Inflammatory macrophage treated with lipopolysaccharide for 4 hours (primary cell): ENCODE results near the gene BTC.
"Not testable (repeated sequence)": the region's sequence is repeated elsewhere in the genome, so short reads cannot be mapped to it uniquely, and the experiment has no call there.

ENCODE experiments used
- DNase-seq: peaks from one replicate; pipeline ENCODE4 v3.0.0-alpha.2; 2020

Gene BTC, protein sequence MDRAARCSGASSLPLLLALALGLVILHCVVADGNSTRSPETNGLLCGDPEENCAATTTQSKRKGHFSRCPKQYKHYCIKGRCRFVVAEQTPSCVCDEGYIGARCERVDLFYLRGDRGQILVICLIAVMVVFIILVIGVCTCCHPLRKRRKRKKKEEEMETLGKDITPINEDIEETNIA

GRCh38 chr4:74794382-74795010 is at the start of gene BTC:
BTC (minus strand) TSS chr4:74794523; CDS start chr4:74794325, 198 bp downstream.
- DNase-seq, result no peak

DNA sequence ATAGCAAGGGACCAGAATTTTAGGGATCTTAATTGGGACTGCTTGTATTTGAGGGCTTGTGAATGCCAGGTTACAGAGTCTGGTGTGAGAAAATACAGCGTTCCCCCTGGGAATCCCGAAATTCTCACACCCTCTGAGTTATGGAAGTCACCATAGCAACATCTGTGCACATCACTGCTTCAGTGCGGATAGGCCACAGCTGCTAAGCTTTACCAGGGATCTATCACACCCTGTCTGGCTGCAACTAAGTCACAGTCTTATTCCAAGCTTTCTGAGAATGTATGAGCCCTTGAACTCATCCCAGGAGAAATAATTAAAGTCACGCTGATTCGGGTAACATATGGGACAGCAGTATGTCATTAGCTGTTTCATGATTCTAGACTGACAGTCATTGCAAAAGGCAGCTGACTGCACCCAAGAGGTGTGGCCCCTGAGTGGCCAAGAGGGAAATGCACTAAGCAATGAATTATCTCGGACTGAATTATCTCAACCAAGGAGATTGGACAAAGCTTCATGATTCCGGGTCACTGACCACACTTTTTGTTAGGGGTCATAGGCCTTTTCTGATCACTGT is 46.7 kb upstream of the BTC start:
- DNase-seq, result no peak

DNA sequence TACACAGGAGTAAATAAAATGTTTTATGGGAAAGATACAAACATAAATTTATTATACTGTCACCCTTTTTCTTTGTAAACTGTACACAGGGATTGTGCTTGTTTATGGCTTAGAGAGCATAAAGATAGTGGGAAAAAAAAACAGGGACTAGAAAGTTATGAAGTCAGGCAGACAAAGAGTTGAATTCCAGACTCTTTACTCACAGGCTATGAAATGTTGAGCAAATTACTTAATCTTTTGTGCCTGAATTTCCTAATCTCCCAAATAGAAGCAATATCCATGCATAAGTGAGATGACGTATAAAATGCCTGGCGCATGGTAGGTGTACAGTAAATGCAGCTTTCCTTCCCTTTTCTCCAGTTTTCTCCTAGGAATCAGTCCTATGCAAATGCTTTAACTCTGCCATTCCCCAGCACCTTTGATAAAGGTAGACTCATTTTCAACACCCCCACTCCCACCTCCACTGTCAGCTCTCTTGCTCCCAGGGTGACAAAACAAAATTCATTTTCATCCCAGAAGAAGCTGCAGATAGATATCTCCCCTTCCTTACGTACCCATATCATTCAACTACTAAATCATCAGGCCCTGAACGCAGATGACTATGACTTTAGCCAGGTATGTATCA is 44.5 kb upstream of the BTC start:
- DNase-seq, result no peak

GRCh38 chr4:74830928-74831327 is 36.6 kb upstream of the BTC start:
- peak; percentile 5 for DNase-seq

DNA sequence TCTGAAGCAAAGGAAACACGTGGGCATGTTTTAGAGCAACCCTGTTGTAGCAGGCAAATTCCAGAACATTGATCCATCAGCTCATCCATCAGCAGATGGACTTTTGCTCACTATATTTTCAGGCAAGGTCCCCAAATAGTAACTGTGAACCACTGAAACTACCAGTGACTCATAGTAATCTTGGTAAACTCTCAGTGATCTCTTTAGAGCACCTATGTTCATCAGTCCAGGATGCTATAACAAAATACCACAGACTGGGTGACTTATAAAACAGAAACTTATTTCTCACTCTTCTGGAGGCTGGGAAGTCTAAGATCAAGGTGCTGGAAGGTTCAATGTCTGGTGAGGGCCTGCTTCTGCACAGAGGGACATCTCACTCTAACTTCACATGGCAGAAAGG is 28.9 kb upstream of the BTC start:
- no peak for DNase-seq

DNA sequence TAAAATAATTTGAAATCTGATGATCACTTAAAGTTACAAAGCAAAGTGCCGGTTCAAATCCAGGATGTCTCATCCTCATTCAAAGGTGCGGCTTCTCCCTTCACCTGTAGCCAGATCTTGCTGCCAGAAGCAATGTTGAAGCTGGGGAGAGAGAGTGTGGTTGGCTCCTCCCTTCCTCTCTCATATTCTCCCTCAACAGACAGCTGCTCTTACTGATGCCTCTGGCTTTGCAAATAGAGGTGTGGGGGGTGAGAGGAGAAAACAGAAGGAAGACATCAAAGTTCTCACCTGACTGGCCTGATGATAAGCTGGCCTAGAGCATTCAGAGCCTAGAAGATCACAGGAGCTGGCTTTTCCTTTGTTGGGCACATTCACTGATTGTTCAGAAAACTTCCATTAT is 28.3 kb upstream of the BTC start:
- DNase-seq, result no peak

GRCh38 chr4:74821541-74821940 is 27.2 kb upstream of the BTC start:
- DNase-seq, result no peak

DNA sequence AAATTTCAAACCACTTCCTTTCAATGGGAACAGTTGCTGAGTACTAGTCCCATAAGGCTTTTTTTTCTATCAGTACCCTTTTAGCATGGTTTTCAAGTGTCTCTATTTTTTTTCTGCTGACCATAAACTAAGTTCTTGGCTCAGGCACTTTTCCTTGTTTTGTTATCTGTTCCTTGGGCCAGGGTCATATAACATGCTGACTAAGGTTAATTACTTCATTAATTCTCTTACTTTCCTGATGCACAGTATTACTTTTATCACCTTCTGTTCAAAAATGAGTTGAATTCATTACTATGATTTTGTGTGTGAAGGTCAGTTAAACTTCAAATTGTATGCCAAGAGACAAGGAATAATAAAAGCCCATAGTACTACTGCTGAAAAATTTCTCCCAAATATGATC is 19.7 kb upstream of the BTC start:
- no peak for DNase-seq

DNA sequence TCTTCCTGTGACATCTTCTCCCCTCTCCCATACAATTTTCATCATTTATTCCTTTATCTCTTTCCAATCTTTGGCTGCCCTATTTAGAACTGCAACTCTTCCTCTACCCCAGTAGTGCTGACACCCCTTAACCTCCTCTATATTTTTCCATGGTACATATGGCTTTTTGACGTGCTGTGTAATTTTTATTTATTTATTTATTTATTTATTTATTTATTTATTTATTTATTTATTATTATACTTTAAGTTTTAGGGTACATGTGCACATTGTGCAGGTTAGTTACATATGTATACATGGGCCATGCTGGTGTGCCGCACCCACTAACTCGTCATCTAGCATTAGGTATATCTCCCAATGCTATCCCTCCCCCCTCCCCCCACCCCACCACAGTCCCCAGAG is 17.7 kb upstream of the BTC start:
- not testable (repeated sequence) for DNase-seq

DNA sequence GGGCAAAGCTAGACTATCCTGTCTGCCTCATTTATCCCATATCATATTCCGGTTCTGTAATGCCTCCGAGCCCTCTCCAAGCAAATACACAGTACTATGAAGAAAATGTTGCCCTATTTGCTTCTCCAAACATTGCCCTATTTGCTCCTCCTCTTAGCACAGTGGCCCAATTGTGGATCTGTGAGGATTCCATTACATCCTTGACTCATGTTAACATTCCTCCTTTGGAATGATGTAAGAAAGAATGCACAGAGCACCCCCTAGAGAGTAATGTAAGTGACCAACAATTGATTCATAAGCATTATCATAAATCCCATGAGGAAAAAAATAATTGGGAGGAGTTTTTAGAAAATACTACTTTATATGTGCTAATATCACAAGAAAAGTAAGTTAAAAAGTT is 11.3 kb upstream of the BTC start:
- DNase-seq, result no peak

GRCh38 chr4:74800310-74800709 is 6.0 kb upstream of the BTC start:
- DNase-seq, result no peak

GRCh38 chr4:74796631-74797030 is 2.3 kb upstream of the BTC start:
- no peak for DNase-seq

DNA sequence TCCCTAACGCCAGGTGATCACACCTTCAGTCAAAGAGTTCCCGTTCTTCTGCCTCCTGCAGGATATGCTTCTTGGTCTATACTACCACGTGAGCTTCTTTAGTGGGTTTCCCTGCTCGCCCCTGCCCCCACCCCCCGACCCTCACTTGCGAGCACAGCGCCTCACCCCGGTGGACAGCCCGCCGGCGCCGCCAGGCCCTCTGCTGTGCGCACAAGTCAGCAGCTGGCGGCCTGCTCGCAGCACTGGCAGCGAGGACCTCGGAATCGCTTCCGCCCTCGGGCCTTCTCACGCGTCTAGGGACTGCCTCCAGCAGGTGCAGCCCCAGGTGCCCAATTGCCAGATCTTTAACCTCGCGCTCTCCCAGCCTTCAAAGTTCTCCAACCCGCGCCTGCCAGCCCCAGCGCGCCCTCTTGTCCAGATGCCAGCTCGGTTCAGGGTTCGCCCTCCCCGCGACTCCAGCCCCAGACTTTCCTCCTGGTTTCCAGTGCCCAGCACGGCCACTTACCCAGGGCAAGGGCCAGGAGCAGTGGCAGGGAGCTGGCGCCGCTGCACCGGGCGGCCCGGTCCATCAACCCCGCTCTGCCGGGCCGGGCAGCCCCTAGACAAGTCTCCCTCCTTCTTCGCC is 454 bp downstream of the BTC start:
- DNase-seq, result peak; percentile 1

DNA sequence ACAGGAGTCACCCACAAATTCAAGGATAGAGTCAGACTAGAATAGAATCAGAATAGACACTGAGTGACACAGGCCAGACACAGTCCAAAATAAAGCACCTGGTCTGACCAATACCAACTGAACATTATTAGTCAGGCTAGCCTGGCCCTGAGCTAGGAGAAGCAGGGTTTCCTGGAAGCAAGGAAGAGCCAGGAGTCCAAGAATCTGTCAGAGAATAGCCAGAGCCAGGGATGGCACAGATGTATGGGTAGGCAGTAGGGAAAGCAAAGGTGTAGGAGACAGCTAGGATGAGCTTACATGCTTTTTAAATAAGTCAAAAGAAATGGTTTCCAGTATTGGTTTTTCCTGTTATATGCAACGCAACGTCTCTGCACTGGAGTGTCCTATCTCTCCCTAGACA is 3.7 kb downstream of the BTC start:
- no peak for DNase-seq

DNA sequence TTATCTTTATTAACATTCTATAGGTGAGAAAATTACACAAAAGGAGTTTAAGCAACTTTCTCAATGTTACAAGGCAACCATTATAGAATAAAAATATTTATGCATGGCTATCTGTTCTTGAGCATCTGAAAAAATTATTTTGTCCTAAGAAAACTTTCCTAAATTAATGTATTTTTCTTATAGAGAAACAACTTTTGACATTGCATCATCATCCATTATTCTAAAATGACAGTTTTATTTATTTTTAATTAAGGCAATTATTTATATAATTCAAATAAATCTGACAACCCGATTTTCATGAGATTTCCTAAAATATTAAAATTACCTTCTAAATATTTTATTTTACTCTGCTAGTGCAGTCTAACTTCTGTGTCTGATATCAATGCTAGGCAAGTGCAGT is 4.8 kb downstream of the BTC start:
- DNase-seq, result no peak

DNA sequence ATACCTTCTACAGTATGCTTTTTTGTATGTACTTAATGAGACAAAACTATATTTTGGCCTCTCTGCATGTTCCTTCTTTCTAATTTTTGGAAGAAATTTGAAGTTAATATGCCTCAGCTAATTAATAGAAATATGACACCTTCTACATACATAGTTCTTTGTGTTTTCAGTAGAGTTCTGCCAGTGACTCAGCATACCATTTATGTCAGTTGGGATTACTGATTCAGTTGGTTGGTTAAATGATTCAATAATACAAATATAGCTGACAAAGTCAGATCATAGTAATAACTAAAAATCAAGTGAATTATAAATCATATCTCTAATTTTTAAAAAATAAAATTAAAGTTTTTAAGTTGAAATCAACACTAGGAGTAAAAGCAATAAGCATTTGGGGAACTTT is 16.8 kb downstream of the BTC start:
- no peak for DNase-seq

DNA sequence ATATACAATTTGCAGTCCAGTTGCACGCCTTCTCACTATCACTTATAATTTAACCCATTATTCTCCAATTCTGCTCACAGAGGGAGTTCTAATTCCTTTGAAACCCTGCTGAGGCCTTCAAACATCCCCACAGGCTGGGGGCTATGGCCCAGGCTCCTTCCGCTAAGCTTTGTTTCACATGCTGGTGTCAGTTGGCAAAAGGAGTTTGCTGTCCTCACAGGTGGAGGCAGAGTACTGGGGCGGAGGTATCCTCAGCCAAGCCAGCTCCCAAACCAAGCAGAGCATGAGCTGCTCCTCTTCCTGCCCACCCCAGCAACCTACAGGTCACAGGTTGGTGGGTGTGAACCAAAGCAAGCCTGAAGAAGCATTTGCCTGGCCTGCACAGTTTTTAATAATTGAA is 21.5 kb downstream of the BTC start:
- DNase-seq, result no peak

- no peak for DNase-seq
Observed at GRCh38 chr4:74772106-74772505, 22.2 kb downstream of the BTC start.

GRCh38 chr4:74770226-74770910 is 24.0 kb downstream of the BTC start:
- peak; percentile 25 for DNase-seq

- no peak for DNase-seq
Observed at GRCh38 chr4:74768857-74769525, 25.3 kb downstream of the BTC start.

DNA sequence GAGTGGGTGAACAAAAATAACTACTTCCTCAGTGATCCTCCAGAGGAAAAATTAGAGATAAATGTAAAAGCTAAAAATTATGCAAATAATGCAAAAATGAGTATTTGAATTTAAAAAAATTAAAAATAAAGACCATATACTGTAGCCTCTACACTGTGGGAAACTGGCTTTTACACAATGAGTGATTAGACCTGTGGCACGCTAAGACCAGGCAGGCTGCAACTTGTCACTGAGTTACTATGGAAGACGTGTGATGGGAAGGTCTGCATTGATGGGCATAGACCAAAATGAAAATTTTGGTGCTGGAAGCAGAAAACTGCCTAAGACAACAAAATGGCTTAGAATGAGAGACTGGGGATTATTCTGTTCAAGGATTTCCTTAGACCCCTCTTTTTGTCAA is 30.2 kb downstream of the BTC start:
- DNase-seq, result no peak

- DNase-seq, result no peak
Observed at GRCh38 chr4:74758551-74759145, 35.7 kb downstream of the BTC start.
